Esophagus squamous epithelium (tissue), 5 donors: ENCODE results near the gene OR10H1. TPM values are rescaled to one million over a fixed set of nuclear protein-coding genes. Genes with fewer than 3 reads are reported as not detected.
"Not testable (repeated sequence)": the region's sequence is repeated elsewhere in the genome, so short reads cannot be mapped to it uniquely, and the experiment has no call there.

Experiments
- DNase-seq: peaks from one replicate; lab custom pipeline; 2025; lab: John Stamatoyannopoulos, UW
- H3K27ac ChIP-seq, 4 donors: fragments of 200-600 bp; sonication (generic); one replicate each; pipeline ENCODE4 v1.5.1; 2016 to 2019; ENCODE audit warnings: mild to moderate bottlenecking in 1 of 4
- H3K27me3 ChIP-seq, 4 donors: fragments of 200-600 bp; sonication (generic); 1 replicate in 3 of 4; 2 replicates in 1 of 4; pipeline versions ENCODE4 v1.5.1 to v1.6.0; 2017 to 2021; ENCODE audit warnings: antibody characterized with exemption in 1 of 4
- H3K36me3 ChIP-seq, 3 donors: fragments of 200-600 bp; sonication (generic); one replicate each; pipeline ENCODE4 v1.5.1; 2016 to 2019
- H3K4me1 ChIP-seq, 3 donors: fragments of 200-600 bp; sonication (generic); one replicate each; pipeline ENCODE4 v1.5.1; 2017 to 2019
- H3K4me3 ChIP-seq, 4 donors: fragments of 200-600 bp; sonication (generic); 1 replicate in 3 of 4; 2 replicates in 1 of 4; pipeline ENCODE4 v1.5.1; 2016 to 2019; ENCODE audit warnings: mild to moderate bottlenecking in 2 of 4, moderate library complexity in 1 of 4
- H3K9me3 ChIP-seq, 3 donors: fragments of 200-600 bp; sonication (generic); one replicate each; pipeline ENCODE4 v1.5.1; 2016 to 2019
- POLR2A ChIP-seq, 4 donors: fragments of 450-650 bp; IDR thresholded peaks; one replicate each; pipeline ENCODE4 v1.6.1; 2017; ENCODE audit warnings: antibody characterized with exemption in 4 of 4, mild to moderate bottlenecking in 4 of 4, moderate library complexity in 3 of 4
- WGBS, 2 donors: methylation state at CpG; one replicate each; pipeline ENCODE4 v1.1.5; 2018; 5-methylcytosine and 5-hydroxymethylcytosine counted together
- intact Hi-C: fragments of 100-400 bp; cut with DNase I; formaldehyde crosslinking; loops from one replicate; pipeline ENCODE4 v1.15.0; 2022
- total RNA-seq, 4 donors: library from RNA; depleted of rRNA; stranded (reverse); fragments of >200 nt; gene quantifications; one replicate each; pipeline ENCODE4 v1.1.0, GENCODE V29; 2016
- TF ChIP-seq, protein P1 (sequence below), 6 experiments: fragments of 450-650 bp in 4 of 6; fragments of 200-600 bp in 2 of 6; sonication (generic) in 2 of 6; IDR thresholded peaks; one replicate each; pipeline ENCODE4 v1.5.1; 2016 to 2019; ENCODE audit warnings: antibody characterized with exemption in 6 of 6, mild to moderate bottlenecking in 4 of 6, moderate library complexity in 4 of 6
- donor health status: DM: yes; HTN: yes; CAD: no.

Gene OR10H1
- total RNA-seq, 4 donors from 2014 or later, result not detected

DNA sequence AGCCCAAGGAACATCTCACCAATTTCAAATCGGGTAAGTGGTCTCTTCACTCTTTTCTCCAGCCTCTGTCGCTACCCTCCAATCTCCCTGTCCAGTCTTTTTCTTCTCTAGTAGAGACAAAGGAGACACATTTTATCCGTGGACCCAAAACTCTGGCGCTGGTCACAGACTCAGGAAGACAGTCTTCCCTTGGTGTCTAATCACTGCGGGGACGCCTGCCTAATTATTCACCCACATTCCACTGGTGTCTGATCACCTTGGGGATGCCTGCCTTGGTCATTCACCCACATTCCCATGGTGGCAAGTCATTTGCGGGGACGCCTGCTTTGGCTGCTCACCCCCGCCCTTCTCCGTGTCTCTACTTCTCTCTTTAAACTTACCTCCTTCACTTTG lies 13.8 kb upstream of the OR10H1 start:
- H3K9me3 ChIP-seq, result no peaks in the 10 kb centered on the region
- peaks cover 0 to 12% (median 0%) of the 10 kb centered on the region in 3 donors for H3K4me1 ChIP-seq
- no peak for TF ChIP-seq POLR2A (IDR thresholded peaks at IDR 0.05)
- TF ChIP-seq, protein P1, sequence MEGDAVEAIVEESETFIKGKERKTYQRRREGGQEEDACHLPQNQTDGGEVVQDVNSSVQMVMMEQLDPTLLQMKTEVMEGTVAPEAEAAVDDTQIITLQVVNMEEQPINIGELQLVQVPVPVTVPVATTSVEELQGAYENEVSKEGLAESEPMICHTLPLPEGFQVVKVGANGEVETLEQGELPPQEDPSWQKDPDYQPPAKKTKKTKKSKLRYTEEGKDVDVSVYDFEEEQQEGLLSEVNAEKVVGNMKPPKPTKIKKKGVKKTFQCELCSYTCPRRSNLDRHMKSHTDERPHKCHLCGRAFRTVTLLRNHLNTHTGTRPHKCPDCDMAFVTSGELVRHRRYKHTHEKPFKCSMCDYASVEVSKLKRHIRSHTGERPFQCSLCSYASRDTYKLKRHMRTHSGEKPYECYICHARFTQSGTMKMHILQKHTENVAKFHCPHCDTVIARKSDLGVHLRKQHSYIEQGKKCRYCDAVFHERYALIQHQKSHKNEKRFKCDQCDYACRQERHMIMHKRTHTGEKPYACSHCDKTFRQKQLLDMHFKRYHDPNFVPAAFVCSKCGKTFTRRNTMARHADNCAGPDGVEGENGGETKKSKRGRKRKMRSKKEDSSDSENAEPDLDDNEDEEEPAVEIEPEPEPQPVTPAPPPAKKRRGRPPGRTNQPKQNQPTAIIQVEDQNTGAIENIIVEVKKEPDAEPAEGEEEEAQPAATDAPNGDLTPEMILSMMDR (IDR thresholded peaks at IDR 0.05), result no peak
- intact Hi-C loops, result no loop called here
- WGBS, 2 donors, result 87 to 92% methylated on average over 10 of the region's 10 CpGs
- H3K27ac ChIP-seq, result peak overlapping the region in 1 of 4 donors; percentile 39
- no peak for DNase-seq
- no peaks in the 10 kb centered on the region for H3K36me3 ChIP-seq
- H3K27me3 ChIP-seq, result peaks cover 0 to 21% (median 0%) of the 10 kb centered on the region in 4 donors
- H3K4me3 ChIP-seq, result no peak overlapping the region

DNA sequence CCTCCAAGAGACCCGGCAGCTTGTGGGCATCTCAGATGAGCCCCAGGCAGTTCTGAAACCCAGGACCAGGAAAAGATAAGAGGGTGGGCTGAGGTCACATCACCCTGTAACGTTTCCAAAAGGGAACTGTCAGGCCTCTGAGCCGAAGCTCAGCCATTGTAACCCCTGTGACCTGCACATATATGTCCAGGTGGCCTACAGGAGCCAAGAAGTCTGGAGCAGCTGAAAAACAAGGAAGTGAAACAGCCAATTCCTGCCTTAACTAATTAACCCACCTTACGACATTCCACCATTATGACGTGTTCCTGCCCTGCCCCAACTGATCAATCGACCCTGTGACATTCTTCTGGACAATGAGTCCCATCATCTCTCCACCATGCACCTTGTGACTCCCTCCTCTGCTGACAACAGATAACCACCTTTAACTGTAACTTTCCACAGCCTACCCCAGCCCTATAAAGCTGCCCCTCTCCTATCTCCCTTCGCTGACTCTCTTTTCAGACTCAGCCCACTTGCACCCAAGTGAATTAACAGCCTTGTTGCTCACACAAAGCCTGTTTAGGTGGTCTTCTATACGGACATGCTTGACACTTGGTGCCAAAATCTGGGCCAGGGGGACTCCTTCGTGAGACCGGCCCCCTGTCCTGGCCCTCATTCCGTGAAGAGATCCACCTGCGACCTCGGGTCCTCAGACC lies 13.3 kb upstream of the OR10H1 start:
- H3K4me1 ChIP-seq, result peaks cover 0 to 12% (median 0%) of the 10 kb centered on the region in 3 donors
- H3K36me3 ChIP-seq, H3K9me3 ChIP-seq, intact Hi-C loops, H3K4me3 ChIP-seq, DNase-seq: not testable (repeated sequence)
- H3K27ac ChIP-seq, result peak overlapping the region in 3 of 4 donors; percentile 40 to 66 (median 43)
- H3K27me3 ChIP-seq, result peaks cover 0 to 21% (median 0%) of the 10 kb centered on the region in 4 donors
- WGBS, 2 donors, result 46 to 62% methylated on average over 11 to 13 of the region's 13 CpGs

DNA sequence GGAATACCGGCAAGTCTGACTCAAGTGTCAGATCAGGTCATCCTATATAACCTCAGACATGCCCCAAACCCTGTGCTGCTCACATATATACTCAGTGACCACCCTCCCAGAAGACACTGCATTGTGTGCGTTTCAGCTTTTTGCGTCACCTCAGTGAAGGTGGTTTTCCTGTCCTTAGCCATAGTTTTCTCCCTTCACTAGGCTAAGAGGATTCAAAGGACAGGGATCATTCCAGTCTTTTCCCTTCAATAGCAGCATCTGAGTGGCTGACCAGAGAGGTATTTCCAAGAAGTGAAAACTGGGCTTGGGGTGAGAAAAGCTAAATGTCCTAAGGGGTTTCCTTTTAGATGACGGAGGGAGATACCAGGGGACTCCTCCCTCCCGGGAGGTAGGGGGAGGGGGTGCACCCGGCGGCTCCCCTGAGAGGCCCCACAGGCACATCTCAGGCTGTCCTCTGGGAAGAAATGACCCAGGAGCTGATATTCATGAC lies 12.7 kb upstream of the OR10H1 start:
- 49 to 55% methylated on average over 6 to 7 of the region's 7 CpGs for WGBS, 2 donors
- Histone ChIP-seq H3K27me3 (peaks cover 0 to 21% (median 0%) of the 10 kb centered on the region in 4 donors), H3K27ac (peak overlapping the region in 3 of 4 donors; percentile 40 to 66 (median 43)), H3K36me3 (no peaks in the 10 kb centered on the region), H3K9me3 (no peaks in the 10 kb centered on the region), H3K4me3 (no peak overlapping the region), H3K4me1 (peaks cover 0 to 12% (median 0%) of the 10 kb centered on the region in 3 donors)
- intact Hi-C loops, result no loop called here
- TF ChIP-seq, protein P1 (IDR thresholded peaks at IDR 0.05), result no peak
- no peak for TF ChIP-seq POLR2A (IDR thresholded peaks at IDR 0.05)
- DNase-seq, result no peak

DNA sequence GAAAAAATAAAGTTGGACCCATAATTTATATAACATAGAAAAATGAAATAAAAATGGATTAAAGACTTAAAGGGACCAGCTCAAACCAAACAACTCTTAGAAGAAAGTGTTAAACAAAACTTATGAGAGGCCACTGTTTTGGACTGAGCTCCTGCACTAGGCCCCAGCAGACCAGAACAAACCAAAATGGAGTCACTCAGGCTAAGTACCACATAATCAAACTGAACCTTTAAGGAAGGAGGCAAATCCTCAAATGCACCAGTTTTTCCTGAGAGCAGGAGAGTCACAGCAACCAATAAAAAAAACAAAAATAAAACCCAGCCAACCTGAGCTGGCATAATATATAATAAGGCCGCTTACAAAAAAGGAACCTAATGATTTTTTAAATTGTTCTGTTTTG lies 10.3 kb upstream of the OR10H1 start:
- DNase-seq, result no peak
- intact Hi-C loops, result no loop called here
- Histone ChIP-seq H3K36me3 (no peaks in the 10 kb centered on the region), H3K27me3 (peaks cover 0 to 21% (median 0%) of the 10 kb centered on the region in 4 donors), H3K27ac (no peak overlapping the region), H3K4me3 (no peak overlapping the region), H3K4me1 (peaks cover 0 to 12% (median 0%) of the 10 kb centered on the region in 3 donors), H3K9me3 (no peaks in the 10 kb centered on the region)
- TF ChIP-seq, protein P1 (IDR thresholded peaks at IDR 0.05), result no peak
- no peak for TF ChIP-seq POLR2A (IDR thresholded peaks at IDR 0.05)
- 33 to 100% methylated on average over 1 of the region's 1 CpG for WGBS, 2 donors

DNA sequence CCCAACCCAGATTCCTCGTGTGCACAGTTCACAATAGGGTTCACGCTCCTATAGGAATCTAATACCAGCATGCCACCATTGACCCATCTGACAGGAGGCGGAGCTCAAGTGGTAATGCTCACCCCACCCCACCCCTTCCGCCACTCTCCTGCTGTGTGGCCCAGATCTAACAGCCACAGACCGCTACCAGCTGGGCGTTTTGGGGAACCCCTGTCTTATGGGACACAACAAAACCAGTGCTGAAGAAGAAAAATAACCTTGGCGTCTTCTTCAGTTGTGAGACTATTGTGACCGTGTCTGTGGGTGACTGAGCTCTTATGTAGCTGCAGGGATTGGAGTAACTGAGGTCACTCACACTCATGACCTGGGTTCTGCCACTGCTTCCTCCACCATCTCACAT lies 5.2 kb upstream of the OR10H1 start:
- no peak for TF ChIP-seq POLR2A (IDR thresholded peaks at IDR 0.05)
- TF ChIP-seq, protein P1 (IDR thresholded peaks at IDR 0.05), result no peak
- Histone ChIP-seq H3K9me3 (no peaks in the 10 kb centered on the region), H3K36me3 (no peaks in the 10 kb centered on the region), H3K27ac (no peak overlapping the region), H3K4me3 (no peak overlapping the region), H3K4me1 (no peaks in the 10 kb centered on the region), H3K27me3 (peaks cover 0 to 6% (median 0%) of the 10 kb centered on the region in 4 donors)
- WGBS, 2 donors, result 79 to 85% methylated on average over 3 to 8 of the region's 8 CpGs
- intact Hi-C loops, result no loop called here
- no peak for DNase-seq
